Liver (tissue), 9 donors: ENCODE data around the gene PTGIR. TPM values are rescaled to one million over a fixed set of nuclear protein-coding genes. Genes with fewer than 3 reads are reported as not detected.

ENCODE experiments used
- DNase-seq: peaks from one replicate; pipeline ENCODE4 v3.0.0-alpha.2; 2017; ENCODE audit warnings: low spot score
- H3K27ac ChIP-seq, 2 donors: one replicate each; pipeline ENCODE4 v1.7.0; 2013; ENCODE audit warnings: inconsistent platforms in 2 of 2, low read length in 2 of 2, control low read depth in 1 of 2, low read depth in 1 of 2, mild to moderate bottlenecking in 1 of 2
- H3K27me3 ChIP-seq, 4 donors: one replicate each; pipeline versions ENCODE4 v1.6.1 to v1.7.0; 2013; ENCODE audit warnings: low read length in 3 of 4, inconsistent platforms in 1 of 4, mild to moderate bottlenecking in 1 of 4, moderate library complexity in 1 of 4; ENCODE audit not compliant: control insufficient read depth in 4 of 4, insufficient read depth in 4 of 4
- H3K36me3 ChIP-seq, 4 donors: one replicate each; pipeline versions ENCODE4 v1.6.1 to v1.7.0; 2013; ENCODE audit warnings: low read length in 3 of 4, mild to moderate bottlenecking in 3 of 4, low read depth in 1 of 4, moderate library complexity in 1 of 4; ENCODE audit not compliant: control insufficient read depth in 4 of 4, insufficient read depth in 3 of 4
- H3K4me1 ChIP-seq, 4 donors: one replicate each; pipeline versions ENCODE4 v1.6.1 to v1.7.0; 2013; ENCODE audit warnings: low read length in 3 of 4, mild to moderate bottlenecking in 3 of 4, moderate library complexity in 1 of 4; ENCODE audit not compliant: control insufficient read depth in 4 of 4, insufficient read depth in 4 of 4
- H3K4me3 ChIP-seq, 3 donors: one replicate each; pipeline versions ENCODE4 v1.6.1 to v1.7.0; 2013; ENCODE audit warnings: low read length in 3 of 3, control low read depth in 1 of 3, low read depth in 1 of 3, mild to moderate bottlenecking in 1 of 3
- H3K9ac ChIP-seq, 2 donors: one replicate each; pipeline ENCODE4 v1.7.0; 2013; ENCODE audit warnings: low read length in 2 of 2, mild to moderate bottlenecking in 2 of 2, moderate library complexity in 2 of 2, control low read depth in 1 of 2, low read depth in 1 of 2
- H3K9me3 ChIP-seq, 4 donors: one replicate each; pipeline versions ENCODE4 v1.6.1 to v1.7.0; 2013; ENCODE audit warnings: low read length in 3 of 4; ENCODE audit not compliant: control insufficient read depth in 4 of 4
- EGR1 ChIP-seq, 2 donors: IDR thresholded peaks; 2 replicates each; pipeline ENCODE4 v1.6.1; 2016 to 2018; ENCODE audit warnings: antibody characterized with exemption in 2 of 2, low read depth in 2 of 2
- FOXA1 ChIP-seq: IDR thresholded peaks from 2 replicates; pipeline ENCODE4 v1.6.1; 2016; ENCODE audit warnings: antibody characterized with exemption
- FOXA2 ChIP-seq: IDR thresholded peaks from 2 replicates; pipeline ENCODE4 v1.6.1; 2016; ENCODE audit warnings: antibody characterized with exemption
- GABPA ChIP-seq, 2 donors: IDR thresholded peaks in 1 of 2; conservative IDR thresholded peaks in 1 of 2; 2 replicates each; pipeline ENCODE4 v1.6.1; 2016; ENCODE audit warnings: antibody characterized with exemption in 2 of 2, mild to moderate bottlenecking in 1 of 2, moderate library complexity in 1 of 2
- HNF4A ChIP-seq, 2 donors: conservative IDR thresholded peaks; 2 replicates each; pipeline ENCODE4 v1.6.1; 2016; ENCODE audit warnings: antibody characterized with exemption in 2 of 2, mild to moderate bottlenecking in 2 of 2
- HNF4G ChIP-seq: IDR thresholded peaks from 2 replicates; pipeline ENCODE4 v1.6.1; 2016; ENCODE audit warnings: antibody characterized with exemption
- JUND ChIP-seq, 2 donors: IDR thresholded peaks; 2 replicates each; pipeline ENCODE4 v1.6.1; 2016; ENCODE audit warnings: antibody characterized with exemption in 2 of 2
- NR2F2 ChIP-seq: IDR thresholded peaks from 2 replicates; pipeline ENCODE4 v1.6.1; 2016; ENCODE audit warnings: antibody characterized with exemption
- RXRA ChIP-seq, 2 donors: IDR thresholded peaks; 2 replicates each; pipeline ENCODE4 v1.6.1; 2017 to 2018; ENCODE audit warnings: antibody characterized with exemption in 2 of 2, mild to moderate bottlenecking in 1 of 2
- SP1 ChIP-seq: IDR thresholded peaks from 2 replicates; pipeline ENCODE4 v1.6.1; 2018; ENCODE audit warnings: antibody characterized with exemption, mild to moderate bottlenecking
- TAF1 ChIP-seq: conservative IDR thresholded peaks from 2 replicates; pipeline ENCODE4 v1.6.1; 2016; ENCODE audit warnings: antibody characterized with exemption, mild to moderate bottlenecking
- YY1 ChIP-seq: IDR thresholded peaks from 2 replicates; pipeline ENCODE4 v1.6.1; 2016; ENCODE audit warnings: antibody characterized with exemption, mild to moderate bottlenecking
- WGBS: extraction: QIAGEN DNeasy Blood & Tissue Kit; methylation state at CpG from one replicate; pipeline ENCODE4 v1.1.7; 2013; 5-methylcytosine and 5-hydroxymethylcytosine counted together
- polyA plus RNA-seq, 2 donors: library from polyadenylated mRNA; stranded (reverse) in 1 of 2; unstranded in 1 of 2; fragments of 200-250 nt in 1 of 2; fragments of >200 nt in 1 of 2; fragmentation: Nextera tagmentation in 1 of 2; extraction: Ambion mirVana in 1 of 2; gene quantifications; one replicate each; pipeline versions ENCODE4 v1.2.1 to v1.2.3, GENCODE V29; 2013 to 2015
- total RNA-seq, 2 donors: library from RNA; depleted of rRNA; stranded (reverse); fragments of >200 nt; gene quantifications; one replicate each; pipeline ENCODE4 v1.2.3, GENCODE V29; 2014
- TF ChIP-seq, protein P1 (sequence below): IDR thresholded peaks from 2 replicates; pipeline ENCODE4 v1.6.1; 2016; ENCODE audit warnings: antibody characterized with exemption, mild to moderate bottlenecking
- TF ChIP-seq, protein P2 (sequence below): fragments of 150-350 bp; IDR thresholded peaks from 2 replicates; pipeline ENCODE4 v1.5.1; 2017; ENCODE audit warnings: improper control_type of control experiment, low read depth, low read length; ENCODE audit not compliant: missing input control
- TF ChIP-seq, protein P3 (sequence below): IDR thresholded peaks from 2 replicates; pipeline ENCODE4 v1.6.1; 2016; ENCODE audit warnings: antibody characterized with exemption
- TF ChIP-seq, protein P4 (sequence below): IDR thresholded peaks from 2 replicates; pipeline ENCODE4 v1.6.1; 2016; ENCODE audit warnings: antibody characterized with exemption
- donor health status: healthy.
- donor health status: healthy.
- donor health status: healthy.
- donor health status: healthy.
- donor health status: healthy.

PTGIR gene
- total and polyA plus RNA-seq, 4 donors: 1.4 to 5.9 (median 2.9) TPM

DNA sequence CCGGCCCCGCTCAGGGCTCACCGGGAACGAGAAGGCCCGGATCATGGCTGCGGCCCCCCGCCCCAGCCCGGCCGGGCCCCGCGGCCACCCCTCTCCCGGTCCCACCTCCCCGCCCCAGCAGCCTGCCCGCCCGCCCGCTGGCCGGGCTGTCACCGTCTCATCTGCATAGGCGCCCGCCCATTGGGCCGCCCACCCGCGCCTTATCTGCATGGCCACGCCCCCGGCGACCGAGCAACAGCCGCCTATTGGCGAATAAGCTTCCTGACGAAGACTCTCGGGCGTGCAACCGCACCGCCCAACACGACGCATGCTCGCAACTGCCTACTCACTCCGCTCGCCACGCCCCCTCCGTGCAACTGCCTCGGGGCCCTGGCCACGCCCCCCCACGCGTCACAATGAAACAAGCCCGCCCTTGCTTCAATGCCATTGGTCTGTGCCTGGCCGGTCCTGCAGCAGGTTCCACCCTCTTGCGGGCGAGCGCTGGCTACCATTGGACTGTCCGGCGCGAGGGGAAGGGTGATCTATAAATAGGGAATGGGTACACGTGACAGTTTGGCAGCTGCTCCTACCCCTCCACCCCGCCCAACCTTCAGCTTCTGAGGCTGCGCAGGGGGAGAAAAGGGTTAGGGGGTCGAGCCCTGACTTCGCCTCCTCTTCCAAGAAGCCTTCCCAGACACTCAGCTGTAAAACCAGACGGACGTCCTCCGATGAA lies 36.3 kb upstream of the PTGIR start, which contains the start of gene DACT3:
Gene DACT3 (minus strand): TSS at position 163 of the 712 bp plus-strand sequence. CDS start 118 bp downstream, at position 45.
- no peak for TF ChIP-seq GABPA (IDR thresholded peaks at IDR 0.05 in 1 of 2, conservative IDR thresholded peaks at IDR 0.05 in 1 of 2)
- peak; percentile 92 for TF ChIP-seq SP1
- peak; percentile 58 for TF ChIP-seq YY1
- peak; percentile 69 for TF ChIP-seq NR2F2
- TF ChIP-seq, protein P1, sequence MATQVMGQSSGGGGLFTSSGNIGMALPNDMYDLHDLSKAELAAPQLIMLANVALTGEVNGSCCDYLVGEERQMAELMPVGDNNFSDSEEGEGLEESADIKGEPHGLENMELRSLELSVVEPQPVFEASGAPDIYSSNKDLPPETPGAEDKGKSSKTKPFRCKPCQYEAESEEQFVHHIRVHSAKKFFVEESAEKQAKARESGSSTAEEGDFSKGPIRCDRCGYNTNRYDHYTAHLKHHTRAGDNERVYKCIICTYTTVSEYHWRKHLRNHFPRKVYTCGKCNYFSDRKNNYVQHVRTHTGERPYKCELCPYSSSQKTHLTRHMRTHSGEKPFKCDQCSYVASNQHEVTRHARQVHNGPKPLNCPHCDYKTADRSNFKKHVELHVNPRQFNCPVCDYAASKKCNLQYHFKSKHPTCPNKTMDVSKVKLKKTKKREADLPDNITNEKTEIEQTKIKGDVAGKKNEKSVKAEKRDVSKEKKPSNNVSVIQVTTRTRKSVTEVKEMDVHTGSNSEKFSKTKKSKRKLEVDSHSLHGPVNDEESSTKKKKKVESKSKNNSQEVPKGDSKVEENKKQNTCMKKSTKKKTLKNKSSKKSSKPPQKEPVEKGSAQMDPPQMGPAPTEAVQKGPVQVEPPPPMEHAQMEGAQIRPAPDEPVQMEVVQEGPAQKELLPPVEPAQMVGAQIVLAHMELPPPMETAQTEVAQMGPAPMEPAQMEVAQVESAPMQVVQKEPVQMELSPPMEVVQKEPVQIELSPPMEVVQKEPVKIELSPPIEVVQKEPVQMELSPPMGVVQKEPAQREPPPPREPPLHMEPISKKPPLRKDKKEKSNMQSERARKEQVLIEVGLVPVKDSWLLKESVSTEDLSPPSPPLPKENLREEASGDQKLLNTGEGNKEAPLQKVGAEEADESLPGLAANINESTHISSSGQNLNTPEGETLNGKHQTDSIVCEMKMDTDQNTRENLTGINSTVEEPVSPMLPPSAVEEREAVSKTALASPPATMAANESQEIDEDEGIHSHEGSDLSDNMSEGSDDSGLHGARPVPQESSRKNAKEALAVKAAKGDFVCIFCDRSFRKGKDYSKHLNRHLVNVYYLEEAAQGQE: peak; percentile 7
- TF ChIP-seq TAF1: no peak
- TF ChIP-seq FOXA2: peak; percentile 50
- peak in 1 of 2 donors; percentile 10 for TF ChIP-seq HNF4A (conservative IDR thresholded peaks at IDR 0.05)
- TF ChIP-seq, protein P2, sequence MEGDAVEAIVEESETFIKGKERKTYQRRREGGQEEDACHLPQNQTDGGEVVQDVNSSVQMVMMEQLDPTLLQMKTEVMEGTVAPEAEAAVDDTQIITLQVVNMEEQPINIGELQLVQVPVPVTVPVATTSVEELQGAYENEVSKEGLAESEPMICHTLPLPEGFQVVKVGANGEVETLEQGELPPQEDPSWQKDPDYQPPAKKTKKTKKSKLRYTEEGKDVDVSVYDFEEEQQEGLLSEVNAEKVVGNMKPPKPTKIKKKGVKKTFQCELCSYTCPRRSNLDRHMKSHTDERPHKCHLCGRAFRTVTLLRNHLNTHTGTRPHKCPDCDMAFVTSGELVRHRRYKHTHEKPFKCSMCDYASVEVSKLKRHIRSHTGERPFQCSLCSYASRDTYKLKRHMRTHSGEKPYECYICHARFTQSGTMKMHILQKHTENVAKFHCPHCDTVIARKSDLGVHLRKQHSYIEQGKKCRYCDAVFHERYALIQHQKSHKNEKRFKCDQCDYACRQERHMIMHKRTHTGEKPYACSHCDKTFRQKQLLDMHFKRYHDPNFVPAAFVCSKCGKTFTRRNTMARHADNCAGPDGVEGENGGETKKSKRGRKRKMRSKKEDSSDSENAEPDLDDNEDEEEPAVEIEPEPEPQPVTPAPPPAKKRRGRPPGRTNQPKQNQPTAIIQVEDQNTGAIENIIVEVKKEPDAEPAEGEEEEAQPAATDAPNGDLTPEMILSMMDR: no peak
- peak in 1 of 2 donors; percentile 22 for TF ChIP-seq JUND (IDR thresholded peaks at IDR 0.05)
- TF ChIP-seq HNF4G: no peak
- TF ChIP-seq, protein P3, sequence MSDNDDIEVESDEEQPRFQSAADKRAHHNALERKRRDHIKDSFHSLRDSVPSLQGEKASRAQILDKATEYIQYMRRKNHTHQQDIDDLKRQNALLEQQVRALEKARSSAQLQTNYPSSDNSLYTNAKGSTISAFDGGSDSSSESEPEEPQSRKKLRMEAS: peak; percentile 70
- peak; percentile 13 for TF ChIP-seq FOXA1
- peak in 1 of 2 donors; percentile 71 for TF ChIP-seq EGR1 (IDR thresholded peaks at IDR 0.05; ENCODE audit: low read depth in 2 of 2)
- Histone ChIP-seq H3K9ac (no peak within 1 kb of the TSS), H3K4me1 (peaks cover 5 to 26% (median 12%) of the 10 kb centered on the region in 4 donors), H3K27ac (peak within 1 kb of the TSS; percentile 43 to 69), H3K4me3 (peak within 1 kb of the TSS; percentile 12 to 66 (median 24)), H3K27me3 (peaks cover 0 to 7% (median 4%) of the 10 kb centered on the region in 4 donors), H3K36me3 (no peaks in the 10 kb centered on the region), H3K9me3 (no peaks in the 10 kb centered on the region)
- DNase-seq: peak; percentile 100
- WGBS: under 1% methylated on average over 61 of the region's 61 CpGs

DNA sequence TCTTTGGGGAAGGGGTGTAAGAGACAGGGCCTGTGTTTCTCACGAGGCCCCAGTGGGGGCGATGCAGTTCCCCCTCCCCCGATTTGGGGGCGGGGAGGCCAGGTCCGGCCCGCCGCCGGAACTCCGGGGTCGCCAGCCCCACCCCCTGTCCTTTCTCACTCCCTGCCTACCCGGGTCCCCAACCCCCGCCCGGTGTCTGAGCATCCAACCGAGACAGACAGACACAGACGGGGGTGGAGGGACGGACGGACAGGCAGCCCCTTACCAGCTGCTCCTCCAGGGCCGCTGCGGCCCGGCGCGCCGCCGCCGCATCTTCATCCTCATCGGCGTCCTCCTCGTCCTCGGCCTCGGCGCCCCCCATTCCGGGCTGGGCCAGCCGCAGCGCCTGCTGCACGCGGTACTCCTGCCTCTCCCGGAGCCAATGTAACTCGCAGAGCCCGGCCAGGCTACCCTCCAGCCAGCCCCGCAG lies 35.7 kb upstream of the PTGIR start:
- Histone ChIP-seq H3K27me3 (peaks cover 0 to 7% (median 4%) of the 10 kb centered on the region in 4 donors), H3K4me3 (peak overlapping the region in 2 of 3 donors; percentile 6 to 66), H3K27ac (peak overlapping the region; percentile 32 to 69), H3K9ac (no peak overlapping the region), H3K36me3 (no peaks in the 10 kb centered on the region), H3K4me1 (peaks cover 5 to 26% (median 12%) of the 10 kb centered on the region in 4 donors), H3K9me3 (no peaks in the 10 kb centered on the region)
- DNase-seq: no peak
- 2% methylated on average over 40 of the region's 40 CpGs for WGBS
- TF ChIP-seq RXRA (IDR thresholded peaks at IDR 0.05): no peak
- TF ChIP-seq, protein P4, sequence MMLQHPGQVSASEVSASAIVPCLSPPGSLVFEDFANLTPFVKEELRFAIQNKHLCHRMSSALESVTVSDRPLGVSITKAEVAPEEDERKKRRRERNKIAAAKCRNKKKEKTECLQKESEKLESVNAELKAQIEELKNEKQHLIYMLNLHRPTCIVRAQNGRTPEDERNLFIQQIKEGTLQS: no peak
- no peak for TF ChIP-seq YY1
- TF ChIP-seq JUND (IDR thresholded peaks at IDR 0.05): no peak
- TF ChIP-seq, protein P3: no peak
- no peak for TF ChIP-seq NR2F2
- TF ChIP-seq, protein P1: no peak
- TF ChIP-seq TAF1: no peak
- TF ChIP-seq, protein P2: no peak
- no peak for TF ChIP-seq SP1
- TF ChIP-seq HNF4G: no peak
- no peak for TF ChIP-seq EGR1 (IDR thresholded peaks at IDR 0.05; ENCODE audit: low read depth in 2 of 2)
